HepG2 (cell line): Measurements from ENCODE around the gene SECTM1. TPM values are rescaled to one million over a fixed set of nuclear protein-coding genes. Genes with fewer than 3 reads are reported as not detected.

Experiments
- DR1 ChIP-seq: sonication (generic); formaldehyde crosslinking; IDR thresholded peaks from 2 replicates; pipeline ENCODE4 v1.8.0; 2021; ENCODE audit warnings: mild to moderate bottlenecking, missing genetic modification reagents, inconsistent platforms
- MATR3 ChIP-seq: sonication (generic); formaldehyde crosslinking; IDR thresholded peaks from 2 replicates; pipeline ENCODE4 v1.4.0; 2020; ENCODE audit warnings: missing genetic modification reagents
- NFE2L2 ChIP-seq: fragments of 150-350 bp; IDR thresholded peaks from 2 replicates; pipeline ENCODE4 v1.6.1; 2014; ENCODE audit warnings: low read length
- RERE ChIP-seq: IDR thresholded peaks from 2 replicates; pipeline ENCODE4 v1.6.1; 2016; ENCODE audit warnings: low read depth, missing genetic modification reagents, missing compliant biosample characterization
- XRCC5 ChIP-seq: fragments of 200-400 bp; formaldehyde crosslinking; optimal IDR thresholded peaks from 2 replicates; pipeline ENCODE3; 2017; ENCODE audit warnings: mild to moderate bottlenecking, low read length
- ZBTB44 ChIP-seq: sonication (generic); formaldehyde crosslinking; IDR thresholded peaks from 2 replicates; pipeline ENCODE4 v1.4.0; 2020; ENCODE audit warnings: missing genetic modification reagents
- ZNF18 ChIP-seq: sonication (generic); formaldehyde crosslinking; IDR thresholded peaks from 2 replicates; pipeline ENCODE4 v1.8.0; 2022; ENCODE audit warnings: mild to moderate bottlenecking, missing genetic modification reagents; ENCODE audit not compliant: insufficient replicate concordance
- ZNF383 ChIP-seq: sonication (generic); formaldehyde crosslinking; IDR thresholded peaks from 2 replicates; pipeline ENCODE4 v1.4.0; 2020; ENCODE audit warnings: missing genetic modification reagents, mild to moderate bottlenecking, borderline replicate concordance
- ZNF607 ChIP-seq: sonication (generic); formaldehyde crosslinking; IDR thresholded peaks from 2 replicates; pipeline ENCODE4 v1.5.1; 2020; ENCODE audit warnings: missing genetic modification reagents, mild to moderate bottlenecking, borderline replicate concordance
- ZNF883 ChIP-seq: sonication (generic); formaldehyde crosslinking; IDR thresholded peaks from 2 replicates; pipeline ENCODE4 v1.5.1; 2020; ENCODE audit warnings: mild to moderate bottlenecking, missing genetic modification reagents; ENCODE audit errors: not compliant biosample characterization
- polyA plus RNA-seq, 8 experiments: library from polyadenylated mRNA; depleted of rRNA in 3 of 8; stranded (reverse) in 7 of 8; unstranded in 1 of 8; fragments of >200 nt; fragmentation: Illumina TruSeq in 4 of 8; extraction: Trizol in 4 of 8; gene quantifications; 2 replicates each; pipeline versions ENCODE4 v1.2.1 to v1.2.3, GENCODE V29; 2011 to 2016; ENCODE audit warnings: low read depth in 4 of 8, missing spikeins in 1 of 8, mixed read lengths in 1 of 8; ENCODE audit not compliant: insufficient read depth in 1 of 8
- total RNA-seq, 5 experiments: library from RNA; depleted of rRNA; stranded (reverse); fragments of >200 nt; fragmentation: Illumina TruSeq; extraction: Trizol; gene quantifications; 2 replicates each; pipeline ENCODE4 v1.2.3, GENCODE V29; 2016; ENCODE audit warnings: low read depth in 1 of 5
- TF ChIP-seq, protein P1 (sequence below): sonication (generic); formaldehyde crosslinking; IDR thresholded peaks from 2 replicates; pipeline ENCODE4 v1.5.0; 2020; ENCODE audit warnings: missing genetic modification reagents
- TF ChIP-seq, protein P2 (sequence below): sonication (generic); formaldehyde crosslinking; IDR thresholded peaks from 2 replicates; pipeline ENCODE4 v1.4.0; 2020; ENCODE audit warnings: missing genetic modification reagents

Gene SECTM1
- total and polyA plus RNA-seq, 2 of the 13 experiments (the other 11 are each of a cell fraction or from before 2014, with no cell fraction given) = 3.5 to 5.3 TPM

DNA sequence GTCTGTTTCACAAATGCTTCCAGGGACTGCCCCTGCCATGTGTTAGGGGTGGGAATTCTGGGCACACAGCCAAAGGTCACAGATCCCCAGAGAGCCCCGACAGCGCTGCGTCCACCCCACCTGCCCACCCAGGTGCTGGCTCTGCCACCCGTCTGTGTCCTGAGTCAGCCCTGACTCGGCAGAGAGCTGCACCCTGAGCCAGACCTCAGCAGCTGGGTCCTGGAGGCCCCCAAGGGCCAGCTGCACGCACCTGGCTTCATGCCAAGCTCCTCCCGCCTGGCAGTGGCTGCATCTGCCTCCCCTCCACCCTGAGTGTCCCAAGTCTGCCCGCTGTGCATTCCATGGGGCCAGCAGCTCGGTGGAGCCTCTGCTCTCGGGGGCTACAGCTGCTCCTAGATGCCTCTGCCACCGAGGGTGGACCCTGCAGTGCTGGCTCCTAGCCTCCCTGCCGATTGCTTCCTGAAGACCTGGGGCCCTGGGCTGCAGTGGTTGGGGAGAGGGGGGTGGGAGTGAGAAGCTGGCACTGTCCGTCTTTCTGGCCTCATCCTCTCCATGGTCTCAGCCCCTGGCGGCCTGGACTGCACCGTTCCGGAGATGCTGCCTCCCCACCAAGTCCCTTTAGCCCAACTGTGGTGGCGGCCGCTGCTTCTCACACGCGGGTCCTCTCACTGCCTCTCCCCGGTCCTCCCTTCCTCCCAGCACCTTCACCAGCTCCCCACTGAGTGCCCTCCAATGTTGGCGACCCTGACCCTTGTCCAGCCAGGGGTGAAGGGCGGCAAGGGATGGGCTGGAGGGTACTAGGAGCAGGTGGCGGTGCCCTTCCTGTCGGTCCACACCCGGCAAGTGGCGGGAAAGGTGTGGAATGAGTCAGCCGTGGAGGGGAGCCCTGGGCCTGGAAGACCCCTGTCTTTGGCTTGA lies 3.0 kb downstream of the SECTM1 start (continued):
- TF ChIP-seq, protein P1, sequence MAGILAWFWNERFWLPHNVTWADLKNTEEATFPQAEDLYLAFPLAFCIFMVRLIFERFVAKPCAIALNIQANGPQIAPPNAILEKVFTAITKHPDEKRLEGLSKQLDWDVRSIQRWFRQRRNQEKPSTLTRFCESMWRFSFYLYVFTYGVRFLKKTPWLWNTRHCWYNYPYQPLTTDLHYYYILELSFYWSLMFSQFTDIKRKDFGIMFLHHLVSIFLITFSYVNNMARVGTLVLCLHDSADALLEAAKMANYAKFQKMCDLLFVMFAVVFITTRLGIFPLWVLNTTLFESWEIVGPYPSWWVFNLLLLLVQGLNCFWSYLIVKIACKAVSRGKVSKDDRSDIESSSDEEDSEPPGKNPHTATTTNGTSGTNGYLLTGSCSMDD (CRISPR knock-in tag) = no peak
- TF ChIP-seq ZNF383 (0 out of 2 replicates have a peak, but pooled peaks have one; percentile 70), XRCC5 (peak; percentile 16), ZNF607 (CRISPR knock-in tag) (no peak; the same call in 1 of the 2 replicates), MATR3 (CRISPR knock-in tag) (no peak), ZNF18 (CRISPR knock-in tag) (no peak), ZBTB44 (CRISPR knock-in tag) (no peak), ZNF883 (CRISPR knock-in tag) (no peak), DR1 (CRISPR knock-in tag) (no peak), RERE (CRISPR knock-in tag) (peak; percentile 38; the same call in 1 of the 2 replicates), NFE2L2 (no peak)
- TF ChIP-seq, protein P2, sequence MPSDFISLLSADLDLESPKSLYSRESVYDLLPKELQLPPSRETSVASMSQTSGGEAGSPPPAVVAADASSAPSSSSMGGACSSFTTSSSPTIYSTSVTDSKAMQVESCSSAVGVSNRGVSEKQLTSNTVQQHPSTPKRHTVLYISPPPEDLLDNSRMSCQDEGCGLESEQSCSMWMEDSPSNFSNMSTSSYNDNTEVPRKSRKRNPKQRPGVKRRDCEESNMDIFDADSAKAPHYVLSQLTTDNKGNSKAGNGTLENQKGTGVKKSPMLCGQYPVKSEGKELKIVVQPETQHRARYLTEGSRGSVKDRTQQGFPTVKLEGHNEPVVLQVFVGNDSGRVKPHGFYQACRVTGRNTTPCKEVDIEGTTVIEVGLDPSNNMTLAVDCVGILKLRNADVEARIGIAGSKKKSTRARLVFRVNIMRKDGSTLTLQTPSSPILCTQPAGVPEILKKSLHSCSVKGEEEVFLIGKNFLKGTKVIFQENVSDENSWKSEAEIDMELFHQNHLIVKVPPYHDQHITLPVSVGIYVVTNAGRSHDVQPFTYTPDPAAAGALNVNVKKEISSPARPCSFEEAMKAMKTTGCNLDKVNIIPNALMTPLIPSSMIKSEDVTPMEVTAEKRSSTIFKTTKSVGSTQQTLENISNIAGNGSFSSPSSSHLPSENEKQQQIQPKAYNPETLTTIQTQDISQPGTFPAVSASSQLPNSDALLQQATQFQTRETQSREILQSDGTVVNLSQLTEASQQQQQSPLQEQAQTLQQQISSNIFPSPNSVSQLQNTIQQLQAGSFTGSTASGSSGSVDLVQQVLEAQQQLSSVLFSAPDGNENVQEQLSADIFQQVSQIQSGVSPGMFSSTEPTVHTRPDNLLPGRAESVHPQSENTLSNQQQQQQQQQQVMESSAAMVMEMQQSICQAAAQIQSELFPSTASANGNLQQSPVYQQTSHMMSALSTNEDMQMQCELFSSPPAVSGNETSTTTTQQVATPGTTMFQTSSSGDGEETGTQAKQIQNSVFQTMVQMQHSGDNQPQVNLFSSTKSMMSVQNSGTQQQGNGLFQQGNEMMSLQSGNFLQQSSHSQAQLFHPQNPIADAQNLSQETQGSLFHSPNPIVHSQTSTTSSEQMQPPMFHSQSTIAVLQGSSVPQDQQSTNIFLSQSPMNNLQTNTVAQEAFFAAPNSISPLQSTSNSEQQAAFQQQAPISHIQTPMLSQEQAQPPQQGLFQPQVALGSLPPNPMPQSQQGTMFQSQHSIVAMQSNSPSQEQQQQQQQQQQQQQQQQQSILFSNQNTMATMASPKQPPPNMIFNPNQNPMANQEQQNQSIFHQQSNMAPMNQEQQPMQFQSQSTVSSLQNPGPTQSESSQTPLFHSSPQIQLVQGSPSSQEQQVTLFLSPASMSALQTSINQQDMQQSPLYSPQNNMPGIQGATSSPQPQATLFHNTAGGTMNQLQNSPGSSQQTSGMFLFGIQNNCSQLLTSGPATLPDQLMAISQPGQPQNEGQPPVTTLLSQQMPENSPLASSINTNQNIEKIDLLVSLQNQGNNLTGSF (CRISPR knock-in tag) = no peak
